HFFc6 (cell line): ENCODE data around the gene OST4. TPM values are rescaled to one million over a fixed set of nuclear protein-coding genes. Genes with fewer than 3 reads are reported as not detected.

ENCODE experiments used
- DNase-seq: peaks from one replicate; pipeline ENCODE4 v3.0.0-alpha.2; 2018
- H3K27ac Mint-ChIP-seq: 2 replicates; pipeline ENCODE4 v1.8.0; 2020; ENCODE audit warnings: mild to moderate bottlenecking, mixed read lengths
- H3K27me3 Mint-ChIP-seq: 2 replicates; pipeline ENCODE4 v1.8.0; 2021; ENCODE audit warnings: mild to moderate bottlenecking, moderate library complexity, mixed read lengths; ENCODE audit not compliant: insufficient read depth
- H3K36me3 Mint-ChIP-seq: 2 replicates; pipeline ENCODE4 v1.8.0; 2021; ENCODE audit warnings: low read depth, mixed read lengths
- H3K4me1 Mint-ChIP-seq: 2 replicates; pipeline ENCODE4 v1.8.0; 2020; ENCODE audit warnings: low read depth, mixed read lengths
- H3K4me3 Mint-ChIP-seq: 2 replicates; pipeline ENCODE4 v1.8.0; 2020; ENCODE audit warnings: mild to moderate bottlenecking, moderate library complexity, mixed read lengths
- H3K9me3 Mint-ChIP-seq: 2 replicates; pipeline ENCODE4 v1.8.0; 2020; ENCODE audit warnings: mild to moderate bottlenecking, mixed read lengths
- CTCF ChIP-seq: fragments of 200-600 bp; sonication (generic); IDR thresholded peaks from 2 replicates; pipeline ENCODE4 v1.5.0; 2021; ENCODE audit warnings: antibody characterized with exemption, mild to moderate bottlenecking
- total RNA-seq, 6 experiments: library from RNA; stranded (reverse); fragmentation: NEBNext Ultra II Directional; extraction: Animal tissue kit (Norgen Biotek cat#: 25700); gene quantifications; 2 replicates in 1 of 6; 3 replicates in 5 of 6; pipeline ENCODE4 v1.2.3, GENCODE V29; 2021

OST4 gene
- total RNA-seq, 6 experiments from 2014 or later = 500 to 565 (median 548) TPM

GRCh38 chr2:27071990-27072830 is 756 bp upstream of the OST4 start:
- H3K36me3 Mint-ChIP-seq = peaks cover 32% of the 10 kb centered on the region
- peaks cover 2% of the 10 kb centered on the region; the same call in 1 of the 2 replicates for H3K27me3 Mint-ChIP-seq
- DNase-seq = no peak
- H3K9me3 Mint-ChIP-seq = no peaks in the 10 kb centered on the region
- H3K27ac Mint-ChIP-seq = peak overlapping the region; percentile 81
- peaks cover 58% of the 10 kb centered on the region for H3K4me1 Mint-ChIP-seq
- peak overlapping the region; percentile 87 for H3K4me3 Mint-ChIP-seq
- TF ChIP-seq CTCF = no peak

GRCh38 chr2:27070653-27071276 is 689 bp downstream of the OST4 start:
- no peaks in the 10 kb centered on the region for H3K9me3 Mint-ChIP-seq
- no peak for DNase-seq
- no peak for TF ChIP-seq CTCF
- peak overlapping the region; percentile 93 for H3K27ac Mint-ChIP-seq
- peaks cover 2% of the 10 kb centered on the region; the same call in 1 of the 2 replicates for H3K27me3 Mint-ChIP-seq
- H3K4me1 Mint-ChIP-seq = peaks cover 44% of the 10 kb centered on the region
- H3K36me3 Mint-ChIP-seq = peaks cover 39% of the 10 kb centered on the region
- H3K4me3 Mint-ChIP-seq = peak overlapping the region; percentile 99

- H3K36me3 Mint-ChIP-seq = peaks cover 46% of the 10 kb centered on the region
- no peak for TF ChIP-seq CTCF
- H3K4me3 Mint-ChIP-seq = peak overlapping the region; percentile 99
- peaks cover 1% of the 10 kb centered on the region; the same call in 1 of the 2 replicates for H3K27me3 Mint-ChIP-seq
- H3K9me3 Mint-ChIP-seq = no peaks in the 10 kb centered on the region
- peaks cover 49% of the 10 kb centered on the region for H3K4me1 Mint-ChIP-seq
- H3K27ac Mint-ChIP-seq = peak overlapping the region; percentile 93
- DNase-seq = no peak
Measured at GRCh38 chr2:27069961-27070618, 1.4 kb downstream of the OST4 start.

DNA sequence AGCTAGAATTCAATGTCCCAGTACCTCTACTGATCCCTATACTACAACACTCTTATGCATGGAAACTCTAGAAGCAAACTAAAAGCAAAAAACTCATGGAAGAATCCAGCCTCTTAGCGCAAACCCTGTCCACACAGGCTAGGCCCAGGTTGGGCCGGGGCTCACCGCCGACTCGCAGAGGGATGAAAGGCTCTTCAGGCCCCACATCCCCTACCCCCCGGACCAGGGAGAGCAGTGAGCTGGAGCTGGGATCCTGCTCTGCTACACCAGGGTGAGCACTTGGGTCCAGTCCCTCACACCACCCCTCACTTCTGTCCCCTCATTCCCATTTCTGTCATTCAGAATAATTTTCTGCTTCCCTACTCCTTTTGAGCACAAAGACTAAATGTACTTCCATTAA is 2.0 kb downstream of the OST4 start:
- H3K9me3 Mint-ChIP-seq = no peaks in the 10 kb centered on the region
- DNase-seq = no peak
- H3K4me1 Mint-ChIP-seq = peaks cover 49% of the 10 kb centered on the region
- TF ChIP-seq CTCF = no peak
- peak overlapping the region; percentile 99 for H3K4me3 Mint-ChIP-seq
- H3K27ac Mint-ChIP-seq = peak overlapping the region; percentile 69
- peaks cover 50% of the 10 kb centered on the region for H3K36me3 Mint-ChIP-seq
- no peaks in the 10 kb centered on the region; the same call in 1 of the 2 replicates for H3K27me3 Mint-ChIP-seq

DNA sequence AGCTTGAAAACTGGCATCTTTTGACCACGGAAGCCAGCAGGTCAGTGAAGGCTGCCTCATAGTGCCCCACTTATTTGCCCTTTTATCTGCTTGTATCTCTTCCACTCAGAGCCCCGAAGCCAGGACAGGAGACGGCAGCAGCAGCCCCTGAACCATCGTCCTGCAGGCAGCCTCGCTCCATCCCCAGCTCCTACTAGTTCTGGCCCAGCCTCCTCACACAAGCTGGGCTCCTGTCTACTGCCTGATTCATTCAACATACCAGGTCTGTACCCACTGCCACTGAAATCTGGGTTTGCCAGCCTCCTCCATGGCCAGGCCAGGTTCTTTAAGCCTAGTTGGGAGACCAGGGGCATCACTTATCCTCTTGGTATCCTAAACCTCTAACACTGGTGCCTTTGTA is 4.1 kb downstream of the OST4 start:
- no peak for TF ChIP-seq CTCF
- no peak overlapping the region for H3K4me3 Mint-ChIP-seq
- H3K4me1 Mint-ChIP-seq = peaks cover 45% of the 10 kb centered on the region
- no peak overlapping the region for H3K27ac Mint-ChIP-seq
- peaks cover 66% of the 10 kb centered on the region for H3K36me3 Mint-ChIP-seq
- no peaks in the 10 kb centered on the region; the same call in 1 of the 2 replicates for H3K27me3 Mint-ChIP-seq
- no peaks in the 10 kb centered on the region for H3K9me3 Mint-ChIP-seq
- no peak for DNase-seq
